Ishikawa (cell line): Measurements from ENCODE around the gene VWDE.

Experiments
- CEBPB ChIP-seq: IDR thresholded peaks from 2 replicates; pipeline ENCODE4 v1.6.1; 2012
- NFIC ChIP-seq: IDR thresholded peaks from 2 replicates; pipeline ENCODE4 v1.6.1; 2012
- RAD21 ChIP-seq: IDR thresholded peaks from 2 replicates; pipeline ENCODE4 v1.6.1; 2012; ENCODE audit warnings: low read depth
- TAF1 ChIP-seq: IDR thresholded peaks from 2 replicates; pipeline ENCODE4 v1.6.1; 2012; ENCODE audit warnings: low read depth, mild to moderate bottlenecking
- TCF12 ChIP-seq: IDR thresholded peaks from 2 replicates; pipeline ENCODE4 v1.6.1; 2012; ENCODE audit warnings: low read depth
- TEAD4 ChIP-seq: IDR thresholded peaks from 2 replicates; pipeline ENCODE4 v1.6.1; 2012
- TF ChIP-seq, protein P1 (sequence below): IDR thresholded peaks from 2 replicates; pipeline ENCODE4 v1.6.1; 2012
- TF ChIP-seq, protein P2 (sequence below): IDR thresholded peaks from 2 replicates; pipeline ENCODE4 v1.6.1; 2012

DNA sequence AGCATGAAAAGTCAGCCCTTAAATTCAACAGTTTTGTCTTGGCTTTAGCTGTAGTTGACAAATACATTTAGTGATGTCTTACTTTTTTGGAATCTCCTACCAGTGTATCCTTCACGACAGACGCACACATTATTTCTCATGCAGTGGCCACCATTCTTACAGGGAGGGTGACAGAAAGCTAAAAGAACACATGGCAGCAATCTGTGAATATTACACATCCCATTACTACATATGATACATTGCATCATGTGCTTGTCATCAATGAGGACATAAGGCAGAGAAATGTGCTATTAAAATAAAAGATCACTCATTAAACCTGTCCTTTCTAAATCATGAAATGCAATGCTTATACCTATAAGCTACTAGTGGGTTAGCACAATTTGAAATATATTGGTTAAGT, 66.6 kb downstream of the VWDE start:
- TF ChIP-seq RAD21 (no peak), TCF12 (no peak), TEAD4 (no peak), CEBPB (no peak), TAF1 (no peak), NFIC (no peak)
- TF ChIP-seq, protein P1, sequence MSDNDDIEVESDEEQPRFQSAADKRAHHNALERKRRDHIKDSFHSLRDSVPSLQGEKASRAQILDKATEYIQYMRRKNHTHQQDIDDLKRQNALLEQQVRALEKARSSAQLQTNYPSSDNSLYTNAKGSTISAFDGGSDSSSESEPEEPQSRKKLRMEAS = no peak
- TF ChIP-seq, protein P2, sequence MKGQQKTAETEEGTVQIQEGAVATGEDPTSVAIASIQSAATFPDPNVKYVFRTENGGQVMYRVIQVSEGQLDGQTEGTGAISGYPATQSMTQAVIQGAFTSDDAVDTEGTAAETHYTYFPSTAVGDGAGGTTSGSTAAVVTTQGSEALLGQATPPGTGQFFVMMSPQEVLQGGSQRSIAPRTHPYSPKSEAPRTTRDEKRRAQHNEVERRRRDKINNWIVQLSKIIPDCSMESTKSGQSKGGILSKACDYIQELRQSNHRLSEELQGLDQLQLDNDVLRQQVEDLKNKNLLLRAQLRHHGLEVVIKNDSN = no peak
